Measurements from ENCODE around the gene MYL7. TPM values are rescaled to one million over a fixed set of nuclear protein-coding genes. Genes with fewer than 3 reads are reported as not detected.

Gene MYL7
- total RNA-seq, 1 experiment from 2014 or later, result not detected

DNA sequence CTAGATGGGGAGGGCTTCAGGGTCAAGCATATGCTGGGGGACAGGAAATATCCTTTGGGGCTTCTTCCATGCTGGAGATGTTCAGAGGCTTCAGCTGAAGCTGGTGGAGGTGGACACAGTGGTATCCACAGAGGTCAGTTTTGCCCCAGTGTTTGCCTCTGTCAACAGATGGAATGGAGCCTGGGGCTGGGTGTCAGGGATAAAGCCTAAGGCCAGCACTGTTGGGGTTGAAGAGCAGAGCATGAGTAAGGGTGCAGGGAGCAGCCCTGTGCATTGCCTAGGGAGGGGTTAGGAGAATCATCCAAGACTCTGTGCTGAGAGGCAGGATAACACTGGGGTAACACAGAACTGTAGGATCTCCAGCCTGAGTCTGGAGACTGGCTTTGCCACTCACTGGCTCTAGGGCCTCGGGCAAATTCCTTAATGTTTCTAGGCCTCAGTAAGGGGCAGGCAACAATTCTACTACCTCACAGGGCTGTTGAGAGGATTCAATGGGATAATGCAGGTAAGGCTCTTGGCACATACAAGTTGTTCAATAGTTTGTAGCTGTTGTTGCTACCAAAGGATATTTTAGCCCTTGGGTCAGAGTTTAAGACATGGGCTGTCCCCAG is 21.8 kb upstream of the MYL7 start:
- intact Hi-C loops (cut with micrococcal nuclease; ENCODE audit: unreplicated experiment), result no loop called here
- no peak for TF ChIP-seq SIN3A (IDR thresholded peaks at IDR 0.05; ENCODE audit: borderline replicate concordance, insufficient read depth, low read depth, low read length)
- TF ChIP-seq POLR2AphosphoS5 (IDR thresholded peaks at IDR 0.05; ENCODE audit: low read depth, low read length), result no peak
- TF ChIP-seq, protein P1, sequence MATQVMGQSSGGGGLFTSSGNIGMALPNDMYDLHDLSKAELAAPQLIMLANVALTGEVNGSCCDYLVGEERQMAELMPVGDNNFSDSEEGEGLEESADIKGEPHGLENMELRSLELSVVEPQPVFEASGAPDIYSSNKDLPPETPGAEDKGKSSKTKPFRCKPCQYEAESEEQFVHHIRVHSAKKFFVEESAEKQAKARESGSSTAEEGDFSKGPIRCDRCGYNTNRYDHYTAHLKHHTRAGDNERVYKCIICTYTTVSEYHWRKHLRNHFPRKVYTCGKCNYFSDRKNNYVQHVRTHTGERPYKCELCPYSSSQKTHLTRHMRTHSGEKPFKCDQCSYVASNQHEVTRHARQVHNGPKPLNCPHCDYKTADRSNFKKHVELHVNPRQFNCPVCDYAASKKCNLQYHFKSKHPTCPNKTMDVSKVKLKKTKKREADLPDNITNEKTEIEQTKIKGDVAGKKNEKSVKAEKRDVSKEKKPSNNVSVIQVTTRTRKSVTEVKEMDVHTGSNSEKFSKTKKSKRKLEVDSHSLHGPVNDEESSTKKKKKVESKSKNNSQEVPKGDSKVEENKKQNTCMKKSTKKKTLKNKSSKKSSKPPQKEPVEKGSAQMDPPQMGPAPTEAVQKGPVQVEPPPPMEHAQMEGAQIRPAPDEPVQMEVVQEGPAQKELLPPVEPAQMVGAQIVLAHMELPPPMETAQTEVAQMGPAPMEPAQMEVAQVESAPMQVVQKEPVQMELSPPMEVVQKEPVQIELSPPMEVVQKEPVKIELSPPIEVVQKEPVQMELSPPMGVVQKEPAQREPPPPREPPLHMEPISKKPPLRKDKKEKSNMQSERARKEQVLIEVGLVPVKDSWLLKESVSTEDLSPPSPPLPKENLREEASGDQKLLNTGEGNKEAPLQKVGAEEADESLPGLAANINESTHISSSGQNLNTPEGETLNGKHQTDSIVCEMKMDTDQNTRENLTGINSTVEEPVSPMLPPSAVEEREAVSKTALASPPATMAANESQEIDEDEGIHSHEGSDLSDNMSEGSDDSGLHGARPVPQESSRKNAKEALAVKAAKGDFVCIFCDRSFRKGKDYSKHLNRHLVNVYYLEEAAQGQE (IDR thresholded peaks at IDR 0.05; ENCODE audit: insufficient read depth in 1 of 2, low read depth in 2 of 2, low read length in 1 of 2), result no peak
- TF ChIP-seq, protein P2, sequence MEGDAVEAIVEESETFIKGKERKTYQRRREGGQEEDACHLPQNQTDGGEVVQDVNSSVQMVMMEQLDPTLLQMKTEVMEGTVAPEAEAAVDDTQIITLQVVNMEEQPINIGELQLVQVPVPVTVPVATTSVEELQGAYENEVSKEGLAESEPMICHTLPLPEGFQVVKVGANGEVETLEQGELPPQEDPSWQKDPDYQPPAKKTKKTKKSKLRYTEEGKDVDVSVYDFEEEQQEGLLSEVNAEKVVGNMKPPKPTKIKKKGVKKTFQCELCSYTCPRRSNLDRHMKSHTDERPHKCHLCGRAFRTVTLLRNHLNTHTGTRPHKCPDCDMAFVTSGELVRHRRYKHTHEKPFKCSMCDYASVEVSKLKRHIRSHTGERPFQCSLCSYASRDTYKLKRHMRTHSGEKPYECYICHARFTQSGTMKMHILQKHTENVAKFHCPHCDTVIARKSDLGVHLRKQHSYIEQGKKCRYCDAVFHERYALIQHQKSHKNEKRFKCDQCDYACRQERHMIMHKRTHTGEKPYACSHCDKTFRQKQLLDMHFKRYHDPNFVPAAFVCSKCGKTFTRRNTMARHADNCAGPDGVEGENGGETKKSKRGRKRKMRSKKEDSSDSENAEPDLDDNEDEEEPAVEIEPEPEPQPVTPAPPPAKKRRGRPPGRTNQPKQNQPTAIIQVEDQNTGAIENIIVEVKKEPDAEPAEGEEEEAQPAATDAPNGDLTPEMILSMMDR (IDR thresholded peaks at IDR 0.05), result no peak
- no peak for TF ChIP-seq TCF7L2 (IDR thresholded peaks at IDR 0.05; ENCODE audit: low read depth, low read length)
- BruUV-seq (replicated peaks), result no TSS peak
- POLR2A ChIA-PET, result no interaction called here
- Histone ChIP-seq H3K9me3 (ENCODE audit: control insufficient read depth, insufficient read depth, low read depth, low read length) (no peaks in the 10 kb centered on the region), H3K27ac (ENCODE audit: low read length) (no peak overlapping the region), H3K27me3 (ENCODE audit: control insufficient read depth, insufficient read depth, low read length) (no peaks in the 10 kb centered on the region), H3K4me1 (ENCODE audit: control insufficient read depth, insufficient read depth, low read length) (no peaks in the 10 kb centered on the region), H3K4me3 (ENCODE audit: low read depth in 2 of 2, low read length in 2 of 2) (no peak overlapping the region), H3K36me3 (ENCODE audit: control insufficient read depth, insufficient read depth, low read length) (no peaks in the 10 kb centered on the region)
- in situ Hi-C loops (cut with HindIII; ENCODE audit: low pct_unique_long_range_greater_than_20kb, low sequenced_read_pairs), result no loop called here
- DNase-seq (ENCODE audit: low read depth, low spot score) (no peak), ATAC-seq (no peak)
- CTCF ChIA-PET, result no interaction called here

DNA sequence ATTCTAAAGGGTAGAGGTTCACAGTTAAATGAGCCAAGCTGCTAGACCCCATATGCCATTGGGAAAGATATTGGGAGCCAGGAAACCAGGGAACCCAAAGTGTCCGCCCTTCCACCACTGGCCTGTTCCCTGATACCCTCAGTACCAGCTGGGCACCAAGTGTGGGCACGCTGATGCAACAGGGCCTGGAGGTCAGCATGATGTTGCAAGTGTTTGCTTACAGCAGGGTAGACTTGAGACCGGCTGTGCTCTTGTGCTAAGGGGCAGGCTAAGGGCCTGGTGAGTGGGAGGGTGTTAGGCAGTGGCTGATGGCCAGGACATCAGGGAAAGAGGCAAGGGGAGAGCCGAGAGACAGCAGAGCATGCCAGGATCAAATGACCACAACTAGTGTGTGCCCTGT is 21.0 kb upstream of the MYL7 start:
- Histone ChIP-seq H3K36me3 (ENCODE audit: control insufficient read depth, insufficient read depth, low read length) (no peaks in the 10 kb centered on the region), H3K27me3 (ENCODE audit: control insufficient read depth, insufficient read depth, low read length) (no peaks in the 10 kb centered on the region), H3K4me3 (ENCODE audit: low read depth in 2 of 2, low read length in 2 of 2) (no peak overlapping the region), H3K9me3 (ENCODE audit: control insufficient read depth, insufficient read depth, low read depth, low read length) (no peaks in the 10 kb centered on the region), H3K27ac (ENCODE audit: low read length) (no peak overlapping the region), H3K4me1 (ENCODE audit: control insufficient read depth, insufficient read depth, low read length) (0 out of 2 replicates have a peak, but pooled peaks cover 4% of the 10 kb centered on the region)
- POLR2A ChIA-PET, result no interaction called here
- in situ Hi-C loops (cut with HindIII; ENCODE audit: low pct_unique_long_range_greater_than_20kb, low sequenced_read_pairs) (no loop called here), intact Hi-C loops (cut with micrococcal nuclease; ENCODE audit: unreplicated experiment) (no loop called here)
- TF ChIP-seq POLR2AphosphoS5 (IDR thresholded peaks at IDR 0.05; ENCODE audit: low read depth, low read length) (no peak), TCF7L2 (IDR thresholded peaks at IDR 0.05; ENCODE audit: low read depth, low read length) (no peak), SIN3A (IDR thresholded peaks at IDR 0.05; ENCODE audit: borderline replicate concordance, insufficient read depth, low read depth, low read length) (no peak)
- TF ChIP-seq, protein P2 (IDR thresholded peaks at IDR 0.05), result no peak
- TF ChIP-seq, protein P1 (IDR thresholded peaks at IDR 0.05; ENCODE audit: insufficient read depth in 1 of 2, low read depth in 2 of 2, low read length in 1 of 2), result no peak
- no peak for ATAC-seq
- BruUV-seq (replicated peaks), result no TSS peak
- DNase-seq (ENCODE audit: low read depth, low spot score), result no peak
- CTCF ChIA-PET, result no interaction called here

Data from Panc1 (cell line).